GM21423 (cell line): Measurements from ENCODE around the gene RASA4B.
"Not testable (repeated sequence)": the region's sequence is repeated elsewhere in the genome, so short reads cannot be mapped to it uniquely, and the experiment has no call there.

Source experiments
- ATAC-seq: cut with Tn5 transposase; IDR thresholded peaks from one replicate; pipeline ENCODE4 v1.9.1; 2021; ENCODE audit warnings: mild to moderate bottlenecking, moderate library complexity; ENCODE audit not compliant: unreplicated experiment

RASA4B gene

DNA sequence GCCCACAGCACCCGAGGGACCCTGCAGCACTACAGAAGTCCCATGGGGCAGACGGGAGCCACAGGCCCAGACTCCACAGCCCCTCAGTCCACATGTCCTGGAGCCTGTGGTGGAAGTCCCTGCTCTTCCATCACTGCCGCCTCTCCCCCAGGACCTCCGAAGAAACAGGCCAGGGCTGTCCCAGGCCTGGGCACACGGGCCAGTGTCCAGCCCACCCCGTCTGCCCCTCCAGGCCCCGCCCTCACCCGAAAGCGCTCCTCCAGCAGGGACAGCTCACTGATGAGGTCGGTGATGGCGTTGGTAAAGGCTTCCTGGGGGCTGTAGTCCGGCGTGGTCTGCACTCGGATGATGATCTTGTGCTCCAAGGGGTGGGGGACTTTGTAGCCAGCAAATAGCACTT is 43.5 kb downstream of the RASA4B start:
- ATAC-seq = not testable (repeated sequence)

DNA sequence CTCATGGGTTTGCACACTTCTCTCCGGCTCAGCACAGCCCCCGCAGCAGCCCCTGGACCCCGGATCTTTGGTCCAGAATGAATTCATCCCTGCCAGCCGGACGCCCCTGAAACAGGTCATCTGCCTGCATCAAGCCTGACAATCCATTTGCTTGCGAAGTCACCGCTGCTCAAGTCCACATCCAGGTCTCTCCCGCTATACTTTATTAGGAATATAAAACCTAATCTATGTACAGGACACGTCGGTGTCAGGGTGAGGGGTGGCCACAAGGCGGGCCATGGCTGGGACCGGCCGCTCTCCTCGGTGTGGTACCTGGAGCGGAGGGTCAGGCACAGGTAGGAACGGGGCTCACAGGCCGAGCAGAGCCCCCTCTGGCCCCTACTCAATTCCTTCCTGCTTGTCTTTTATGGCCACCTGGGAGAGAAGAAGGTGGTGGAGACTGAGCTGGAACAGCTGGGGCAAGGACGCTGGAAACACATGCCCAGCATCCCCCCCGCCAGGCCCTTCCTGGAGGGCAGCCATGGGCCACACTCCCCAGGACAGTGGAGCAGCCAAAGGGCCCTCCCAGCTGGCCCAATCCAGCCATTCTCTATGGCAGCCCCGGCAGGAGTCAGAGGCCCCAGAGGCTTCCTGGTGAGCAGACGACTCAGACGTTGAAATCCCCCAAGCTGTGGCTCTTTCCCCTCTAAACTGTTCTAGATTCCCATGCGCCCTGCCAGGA is 44.1 kb downstream of the RASA4B start:
- ATAC-seq = no peak

- no peak for ATAC-seq
These were observed 45.2 kb downstream of the RASA4B start for GRCh38 chr7:102472126-102473041.

GRCh38 chr7:102471791-102472125 is 45.8 kb downstream of the RASA4B start:
- ATAC-seq = no peak

GRCh38 chr7:102469972-102470825 is 47.4 kb downstream of the RASA4B start:
- no peak for ATAC-seq

DNA sequence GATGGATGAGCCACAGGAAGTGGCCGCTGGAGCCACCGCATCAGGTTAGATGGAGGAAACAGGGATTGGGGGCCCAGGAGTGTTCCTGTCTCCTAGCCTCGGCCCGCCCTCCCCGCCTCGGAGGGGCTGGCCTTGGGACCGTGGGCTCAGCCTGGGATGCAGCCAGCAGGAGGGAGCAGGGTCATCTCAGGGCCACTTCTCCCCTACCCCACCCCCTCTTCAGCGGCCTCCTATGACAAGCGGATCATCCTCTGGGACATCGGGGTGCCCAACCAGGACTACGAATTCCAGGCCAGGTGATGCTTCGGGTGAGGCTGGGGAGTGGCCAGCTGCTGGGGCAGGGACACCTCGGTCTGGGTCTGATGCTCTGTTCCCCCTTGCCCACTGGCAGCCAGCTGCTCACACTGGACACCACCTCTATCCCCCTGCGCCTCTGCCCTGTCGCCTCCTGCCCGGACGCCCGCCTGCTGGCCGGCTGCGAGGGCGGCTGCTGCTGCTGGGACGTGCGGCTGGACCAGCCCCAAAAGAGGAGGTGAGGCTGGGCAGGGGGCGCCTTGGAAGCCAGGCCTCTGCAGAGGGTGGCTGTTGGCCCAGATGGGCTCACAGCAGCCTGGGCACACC is 48.1 kb downstream of the RASA4B start:
- ATAC-seq = no peak

DNA sequence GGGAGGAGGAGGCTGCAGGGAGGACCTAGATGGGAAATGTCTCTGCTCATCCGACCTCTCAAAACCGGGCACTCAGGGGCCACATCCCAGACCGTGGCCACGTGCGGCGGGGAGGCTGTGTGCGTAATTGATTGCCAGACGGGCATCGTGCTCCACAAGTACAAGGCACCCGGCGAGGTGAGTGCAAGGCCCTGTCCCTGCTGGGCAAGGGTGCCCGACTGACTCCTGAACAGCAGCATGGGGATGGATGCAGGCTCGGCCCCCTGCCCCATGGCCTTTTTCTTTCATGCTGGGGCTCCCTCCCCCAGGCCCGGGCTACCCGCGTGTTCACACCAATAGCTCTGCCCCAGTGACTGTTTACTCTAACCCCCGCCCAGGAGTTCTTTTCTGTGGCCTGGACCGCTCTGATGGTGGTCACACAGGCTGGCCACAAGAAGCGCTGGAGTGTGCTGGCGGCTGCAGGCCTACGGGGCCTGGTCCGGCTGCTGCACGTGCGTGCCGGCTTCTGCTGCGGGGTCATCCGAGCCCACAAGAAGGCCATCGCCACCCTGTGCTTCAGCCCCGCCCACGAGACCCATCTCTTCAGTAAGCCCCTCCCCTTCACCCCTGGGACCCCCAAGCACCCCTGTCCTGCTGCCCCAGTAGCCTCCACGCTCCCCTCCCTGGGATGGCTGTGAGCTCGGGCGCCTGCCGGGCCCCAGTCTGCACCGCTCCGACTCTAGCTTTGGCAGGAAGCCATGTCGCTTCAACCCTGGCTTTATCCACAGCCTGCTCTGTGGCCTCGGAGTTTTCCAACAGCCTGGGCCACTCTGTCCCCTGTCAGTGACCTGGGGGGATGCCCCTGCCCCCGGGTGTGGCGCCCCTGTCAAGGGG is 48.9 kb downstream of the RASA4B start:
- ATAC-seq = no peak

- no peak for ATAC-seq
These were observed 49.7 kb downstream of the RASA4B start for GRCh38 chr7:102467581-102468477.

GRCh38 chr7:102466097-102466496 is 51.5 kb downstream of the RASA4B start:
- no peak for ATAC-seq

DNA sequence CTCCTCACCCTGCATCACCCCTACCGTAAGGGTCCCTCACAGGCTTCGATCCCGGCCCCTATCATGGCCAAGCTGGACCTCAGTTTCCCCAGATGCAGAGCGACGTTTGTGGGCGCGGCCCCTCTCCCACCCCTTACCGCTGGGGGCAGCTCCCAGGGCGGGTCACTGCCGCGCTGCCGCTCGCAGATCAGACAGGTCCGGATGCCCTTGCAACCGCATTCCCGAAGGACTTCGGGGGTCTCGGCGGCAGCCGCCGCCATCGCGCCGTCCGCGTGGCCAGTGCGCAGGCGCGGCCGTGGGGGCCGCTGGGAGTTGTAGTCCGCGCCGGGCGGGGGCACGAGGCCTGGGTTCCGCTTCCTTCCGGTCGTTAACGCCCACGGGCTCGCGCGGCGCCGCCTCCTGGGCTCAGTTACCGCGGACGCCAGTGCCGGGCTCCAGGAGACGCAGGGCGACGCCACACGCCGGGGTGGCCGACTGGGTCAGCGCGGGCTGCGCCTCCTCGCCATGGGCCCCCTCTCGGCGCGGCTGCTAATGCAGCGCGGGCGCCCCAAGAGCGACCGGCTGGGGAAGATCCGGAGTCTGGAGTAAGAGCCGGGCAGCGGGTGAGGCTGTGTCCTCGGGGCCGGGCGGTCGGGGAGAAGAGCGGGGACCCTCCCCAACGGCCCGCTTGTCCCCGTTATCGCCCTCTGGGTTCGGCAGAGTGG is 52.8 kb downstream of the RASA4B start, which contains the start of the genes ALKBH4 and LRWD1:
ALKBH4 (minus strand) TSS at position 287 of the 704 bp plus-strand sequence; CDS start at position 260, 27 bp downstream.
LRWD1 (plus strand) TSS at position 408 of the 704 bp plus-strand sequence; CDS start at position 505, 97 bp downstream.
- ATAC-seq = peak; percentile 90

- ATAC-seq = no peak
These were observed 53.6 kb downstream of the RASA4B start for GRCh38 chr7:102463841-102464576.

DNA sequence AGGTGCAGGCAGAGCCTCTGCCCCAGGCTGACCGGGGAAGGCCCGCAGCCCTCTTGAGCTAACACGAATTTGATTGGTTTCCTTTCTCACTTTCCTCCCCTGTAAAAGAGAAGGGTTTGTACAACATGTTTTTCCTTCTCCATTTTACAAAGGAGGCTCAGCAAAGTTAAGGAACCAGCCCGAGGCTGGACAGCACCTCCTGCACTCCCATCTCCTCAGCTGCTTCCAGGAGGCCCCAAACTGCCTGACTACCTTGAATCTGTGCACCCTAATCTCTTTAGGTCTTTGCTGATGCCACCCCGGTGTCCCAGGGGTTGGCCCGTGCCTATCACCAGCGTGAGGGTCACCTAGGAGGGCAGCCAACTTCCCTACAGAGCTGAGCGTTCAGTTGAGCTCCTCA is 57.1 kb downstream of the RASA4B start:
- ATAC-seq = no peak

DNA sequence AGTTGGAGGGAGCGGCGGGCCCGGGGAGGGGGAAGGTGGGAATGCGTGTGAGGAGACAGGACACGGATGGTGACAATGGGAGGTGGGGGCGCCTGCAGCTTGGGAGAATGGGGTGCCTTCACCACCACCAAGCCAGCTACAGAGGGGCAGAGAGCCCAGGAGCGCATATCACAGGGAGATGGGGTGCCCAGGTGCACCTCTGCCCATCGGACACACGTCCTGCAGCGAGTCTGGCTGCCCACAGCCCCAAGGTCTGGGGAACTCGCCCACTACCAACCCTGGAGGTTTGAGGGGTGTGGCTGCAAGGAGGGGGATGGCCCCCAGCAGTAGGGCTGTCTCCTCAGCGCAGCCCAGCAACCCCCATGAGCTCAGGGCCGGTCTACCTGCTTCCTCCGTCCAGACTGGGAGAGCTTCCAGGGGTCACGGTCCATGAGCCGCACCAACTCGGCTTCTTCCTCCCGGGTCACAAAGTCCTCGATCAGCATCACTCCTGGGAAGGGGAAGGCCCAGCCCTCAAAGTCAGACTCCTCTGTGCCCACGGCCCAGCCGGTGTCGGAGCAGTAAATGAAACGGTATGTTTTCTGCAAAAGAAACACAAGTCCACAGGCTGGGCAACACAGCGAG is 58.2 kb downstream of the RASA4B start:
- ATAC-seq = no peak

DNA sequence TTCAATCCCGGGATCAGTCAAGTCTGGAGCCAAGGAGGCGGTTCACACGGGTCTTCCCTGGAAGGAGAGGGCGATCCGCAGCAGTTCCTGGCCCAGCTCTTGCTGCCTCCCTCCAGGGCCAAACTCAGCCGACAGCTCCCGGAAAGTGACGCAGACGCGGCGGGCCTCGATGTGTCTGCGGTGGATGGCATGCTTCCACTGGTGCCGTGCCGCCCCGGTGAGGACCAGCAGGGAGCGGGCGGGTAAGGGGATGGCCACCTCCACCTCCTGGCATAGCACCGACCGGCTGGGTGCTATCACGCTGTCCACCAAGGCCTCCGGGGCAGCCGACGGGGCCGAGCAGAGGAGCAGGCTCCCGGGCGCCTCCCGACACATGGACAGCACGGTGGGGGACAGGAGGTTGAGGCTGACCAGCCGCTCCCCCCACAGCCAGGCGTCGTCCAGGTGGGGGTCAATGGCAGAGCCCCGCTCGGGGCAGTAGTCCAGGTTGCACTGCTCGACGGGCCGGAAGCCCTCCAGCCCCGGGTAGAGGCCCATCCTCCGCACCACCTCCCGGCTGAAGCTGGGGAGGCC is 60.1 kb downstream of the RASA4B start:
- no peak for ATAC-seq

GRCh38 chr7:102456327-102456726 is 61.2 kb downstream of the RASA4B start:
- no peak for ATAC-seq

DNA sequence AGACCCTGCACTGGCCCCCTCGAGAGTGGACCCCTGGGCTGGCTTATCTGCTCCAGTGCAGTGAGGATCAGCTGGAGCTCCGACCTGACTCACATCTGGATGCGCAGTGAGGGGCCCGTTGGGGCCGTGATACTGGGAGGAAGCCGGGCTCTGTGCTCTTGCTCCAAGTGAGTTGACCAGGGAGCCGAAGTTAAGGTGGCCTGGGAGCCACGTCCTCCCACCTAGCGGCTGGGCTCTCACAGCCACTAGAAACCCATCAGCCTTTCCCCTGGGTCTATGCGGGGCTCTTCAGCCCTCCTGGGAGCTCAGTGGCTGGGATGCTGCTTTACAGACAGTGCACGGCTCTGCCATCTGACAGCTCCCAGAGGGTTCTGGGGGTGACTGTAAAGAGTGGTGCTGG is 62.0 kb downstream of the RASA4B start:
- no peak for ATAC-seq
